ENCODE results near the gene CMTM3.

DNA sequence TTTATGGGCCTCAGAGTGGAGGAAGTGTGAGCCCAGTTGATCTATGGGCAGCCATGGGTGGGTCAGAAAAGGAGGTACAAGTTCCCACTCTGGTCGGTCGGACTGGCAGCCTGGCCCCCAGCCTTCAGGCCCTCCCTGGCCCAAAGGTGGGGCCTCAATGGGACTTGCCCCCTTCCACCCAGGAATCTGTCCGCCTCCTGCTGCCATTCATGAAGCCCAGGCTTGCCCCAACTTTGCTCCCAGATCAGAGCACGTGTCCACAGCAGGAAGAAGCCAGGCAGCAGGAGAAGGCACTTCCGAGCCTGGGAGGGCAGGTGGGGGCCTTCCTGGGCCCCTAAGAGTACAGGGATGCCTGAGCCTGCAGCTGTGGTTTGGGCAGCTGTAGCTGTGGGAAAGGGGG, 3.0 kb upstream of the CMTM3 start:
- no peak for TF ChIP-seq EZH2 (IDR thresholded peaks at IDR 0.05; ENCODE audit: low read depth, unreplicated experiment)
- no peak for TF ChIP-seq JUNB (IDR thresholded peaks at IDR 0.05; ENCODE audit: unreplicated experiment)
- no peak for TF ChIP-seq EZH2phosphoT487 (IDR thresholded peaks at IDR 0.05; ENCODE audit: unreplicated experiment)

Data from GM23338 (cell line).